ENCODE measurements around the gene ADCY1.

Gene ADCY1

DNA sequence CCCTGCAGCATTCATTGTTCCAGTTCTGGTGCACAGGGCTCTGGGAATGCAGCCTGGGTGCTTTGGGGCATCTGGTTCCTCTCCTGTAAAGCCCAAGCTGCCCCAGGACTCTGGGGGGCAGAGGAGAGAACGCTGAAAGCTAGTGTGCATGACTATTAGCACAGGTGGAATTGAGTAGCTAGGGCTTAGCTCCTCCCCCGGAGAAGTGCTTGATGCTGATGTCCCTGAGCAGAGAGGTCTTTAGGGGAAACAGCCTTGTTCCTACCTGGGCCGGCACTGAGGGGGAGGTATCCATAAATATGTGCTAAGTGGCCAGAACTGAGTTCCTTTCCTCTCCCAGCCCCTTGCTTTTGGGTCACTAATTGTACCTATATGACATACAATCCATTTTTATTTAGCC is 3.9 kb downstream of the ADCY1 start:
- no peak for DNase-seq

GRCh38 chr7:45578467-45578866 is 4.3 kb downstream of the ADCY1 start:
- no peak for DNase-seq

GRCh38 chr7:45579391-45579801 is 5.2 kb downstream of the ADCY1 start:
- DNase-seq, result no peak

DNA sequence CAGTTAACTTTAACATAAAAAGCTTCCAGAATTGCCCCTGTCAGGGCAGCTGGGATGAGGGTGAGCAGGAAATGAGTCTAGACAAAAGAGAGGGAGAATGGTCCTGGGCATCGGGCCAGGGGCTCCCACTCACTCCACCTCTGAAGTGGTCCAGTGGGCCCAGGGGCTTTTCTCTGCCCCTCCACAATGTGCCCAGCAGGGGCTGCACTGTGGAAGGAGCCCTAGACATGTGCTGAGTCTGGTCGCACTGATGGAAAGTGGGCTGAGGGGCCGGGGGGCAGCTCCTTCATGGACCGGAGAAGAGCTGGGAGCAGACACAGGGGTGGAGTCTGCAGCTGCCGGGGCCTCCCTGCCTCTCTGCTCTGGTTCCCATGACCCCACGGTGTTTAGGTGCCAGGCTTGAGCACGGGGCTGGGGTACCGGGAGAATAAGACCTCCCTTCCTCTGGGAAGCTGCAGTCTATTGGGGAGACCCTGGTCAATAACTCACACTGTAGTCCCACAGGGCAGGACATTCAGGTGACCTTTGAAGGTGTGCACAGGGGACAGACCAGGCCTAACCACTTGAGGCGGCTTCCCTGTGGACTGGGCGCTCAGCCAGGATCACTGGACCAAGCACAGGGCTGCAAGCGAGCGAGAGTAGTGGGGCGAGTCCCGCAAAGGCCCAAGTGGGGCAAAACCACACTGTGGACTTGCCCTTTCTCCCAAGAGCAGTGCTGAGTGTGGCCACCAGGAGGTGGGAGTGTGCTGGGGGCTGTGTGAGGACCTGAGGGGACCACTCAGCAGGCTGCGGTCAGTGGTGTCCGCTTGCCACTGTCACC is 6.1 kb downstream of the ADCY1 start:
- no peak for DNase-seq

- DNase-seq, result no peak
These were observed 7.2 kb downstream of the ADCY1 start for GRCh38 chr7:45581271-45581780.

DNA sequence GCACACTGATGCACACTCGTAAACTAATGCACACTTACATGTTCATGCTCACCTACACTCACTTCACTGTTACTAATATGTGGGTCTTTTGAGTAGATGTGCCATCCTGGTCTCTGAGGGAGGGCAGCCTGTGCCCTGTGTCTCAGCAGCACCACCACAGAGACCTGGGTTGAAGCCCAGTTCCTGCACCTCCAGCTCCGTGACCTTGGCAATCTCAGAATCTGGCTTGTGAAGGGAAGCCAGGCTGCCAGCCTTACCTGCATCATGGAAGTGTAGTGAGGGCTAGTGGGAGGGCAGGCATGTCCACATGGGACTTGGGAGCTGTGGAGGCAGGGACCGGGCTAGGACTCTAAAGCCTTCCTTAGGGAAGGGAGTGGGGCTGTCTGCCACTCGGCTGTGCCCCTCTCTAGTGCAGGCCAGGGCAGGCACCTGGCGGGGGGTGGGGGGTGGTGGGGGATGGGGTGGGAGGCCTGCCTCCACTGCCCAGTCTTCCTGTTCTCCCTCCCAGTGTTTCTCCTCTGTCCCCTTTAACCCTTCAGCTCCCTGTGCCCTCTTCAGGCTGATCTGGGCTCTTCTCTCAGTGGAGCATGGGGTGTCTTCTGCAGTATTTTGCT is 8.1 kb downstream of the ADCY1 start:
- DNase-seq, result no peak

DNA sequence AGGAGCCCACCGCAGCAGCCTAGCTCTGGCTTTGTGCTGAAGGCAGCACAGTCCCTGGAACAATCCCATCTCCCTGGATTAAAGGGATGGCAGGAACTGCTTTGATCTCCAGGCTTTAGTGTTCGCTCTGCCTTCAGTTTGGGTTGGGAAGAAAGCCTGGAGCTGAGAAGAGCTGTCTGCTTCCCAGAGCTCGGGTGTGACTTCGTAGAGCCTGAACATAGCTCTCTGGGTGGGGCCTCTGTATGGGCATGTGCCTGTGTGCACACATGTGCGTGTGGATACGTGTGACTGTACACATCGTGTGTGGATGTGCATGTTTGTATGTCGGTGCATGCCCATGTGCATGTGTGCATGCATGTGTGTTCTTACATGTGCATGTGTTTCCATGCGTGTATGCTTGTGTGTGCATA is 8.7 kb downstream of the ADCY1 start:
- DNase-seq, result no peak

- no peak for DNase-seq
These were observed 9.1 kb downstream of the ADCY1 start for GRCh38 chr7:45583296-45583695.

DNA sequence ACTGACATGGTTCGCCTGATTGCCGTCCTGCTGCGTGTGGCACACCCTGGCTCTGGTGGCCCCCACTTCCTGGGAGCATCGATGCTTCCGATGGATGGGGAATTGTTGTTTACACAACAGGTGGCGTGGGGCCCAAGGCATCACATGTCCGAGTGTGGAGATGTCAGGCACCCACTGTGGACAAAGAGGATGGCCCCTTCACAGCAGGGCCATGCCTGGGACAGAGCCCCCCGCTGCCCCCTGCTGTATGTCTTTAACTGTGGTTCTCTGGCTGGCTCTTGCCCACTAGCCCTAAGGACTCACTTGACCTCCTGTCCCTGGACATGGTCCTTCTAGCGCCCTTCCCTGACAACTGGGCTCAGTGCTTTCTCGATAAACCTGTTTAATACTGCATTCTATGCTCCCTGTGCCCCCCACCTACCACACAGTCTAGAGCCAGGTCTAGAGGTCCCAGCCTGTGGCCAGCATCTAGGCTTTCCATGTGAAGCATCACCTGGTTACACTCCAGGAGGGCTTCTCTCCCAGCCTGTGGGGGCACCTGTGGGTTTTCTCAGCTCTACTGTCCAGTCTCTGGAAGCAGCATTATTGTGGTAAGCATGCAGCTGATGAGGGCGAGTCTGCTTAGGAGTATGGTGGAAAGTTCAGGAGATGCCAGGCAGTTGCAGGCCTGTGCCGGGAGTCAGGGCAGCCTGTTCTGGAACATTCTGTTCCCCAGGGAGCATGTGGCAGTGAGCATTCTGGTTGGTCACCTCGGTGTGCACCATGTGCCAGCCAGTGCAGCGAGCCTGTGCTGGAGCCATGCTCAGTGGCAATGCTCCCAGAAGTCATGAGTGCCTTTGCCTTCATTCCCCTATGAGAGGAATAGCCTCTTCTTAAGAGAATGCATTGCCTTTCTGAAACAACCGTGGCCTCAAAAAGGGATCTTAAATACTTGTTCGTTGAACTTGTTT is 10.4 kb downstream of the ADCY1 start:
- no peak for DNase-seq

DNA sequence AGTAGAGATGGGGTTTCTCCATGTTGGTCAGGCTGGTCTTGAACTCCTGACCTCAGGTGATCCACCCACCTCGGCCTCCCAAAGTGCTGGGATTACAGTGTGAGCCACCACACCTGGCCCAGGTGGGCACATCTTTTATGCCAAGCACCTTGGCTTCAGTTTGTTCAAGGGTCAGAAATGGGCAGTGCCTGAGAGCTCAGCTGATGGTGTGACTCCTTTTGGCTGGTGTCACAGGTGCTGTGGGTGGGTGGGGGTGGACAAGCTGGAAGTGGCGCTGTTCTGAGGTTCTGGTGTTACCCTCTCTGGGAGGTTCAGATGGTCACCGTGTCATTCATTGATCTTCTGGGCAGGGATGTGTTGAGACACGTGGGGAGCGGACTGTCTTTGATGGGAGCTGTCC is 11.5 kb downstream of the ADCY1 start:
- DNase-seq, result no peak

- DNase-seq, result no peak
These were observed 12.7 kb downstream of the ADCY1 start for GRCh38 chr7:45586542-45587520.

- no peak for DNase-seq
These were observed 14.3 kb downstream of the ADCY1 start for GRCh38 chr7:45588466-45588865.

DNA sequence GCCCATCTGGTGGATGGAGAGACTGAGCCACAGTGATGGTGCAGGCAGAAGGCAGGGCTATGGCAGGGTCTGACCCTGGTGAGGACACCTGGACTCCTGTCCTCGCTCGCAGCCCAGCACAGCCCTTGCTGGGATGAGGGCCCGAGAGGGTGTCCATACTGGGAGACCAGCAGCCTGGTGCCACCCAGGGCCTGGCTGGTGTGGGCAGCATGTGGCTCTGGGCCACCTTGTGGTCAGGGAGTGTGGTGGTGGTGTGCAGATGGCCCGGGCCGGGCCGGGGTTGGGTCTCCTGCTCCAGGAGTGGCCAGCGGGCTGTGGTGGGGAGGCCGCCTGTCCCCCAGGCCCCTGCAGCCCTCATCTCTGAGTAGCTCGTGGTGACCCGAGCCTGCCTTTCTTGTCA is 14.9 kb downstream of the ADCY1 start:
- DNase-seq, result no peak

- no peak for DNase-seq
These were observed 15.9 kb downstream of the ADCY1 start for GRCh38 chr7:45589915-45590678.

DNA sequence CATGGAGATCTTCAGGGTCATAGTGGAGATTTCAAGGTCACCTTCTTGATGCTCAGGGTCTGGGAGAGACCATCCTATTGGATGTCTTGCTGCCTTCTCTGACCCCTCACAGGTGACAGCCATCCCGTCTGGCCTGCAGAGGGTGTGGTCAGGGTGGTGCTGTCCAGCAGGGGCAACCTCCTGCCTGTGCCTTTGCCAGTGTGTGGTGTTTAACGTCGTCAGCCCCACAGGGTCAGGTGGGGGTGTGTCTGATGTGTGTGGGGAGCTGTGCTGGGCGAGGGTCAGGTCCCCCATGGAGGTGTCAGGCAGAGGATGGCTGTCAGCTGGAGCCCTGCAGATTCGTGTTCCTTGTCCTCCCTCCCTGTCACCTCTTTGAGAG is 16.5 kb downstream of the ADCY1 start:
- no peak for DNase-seq

GRCh38 chr7:45591101-45591906 is 17.1 kb downstream of the ADCY1 start:
- no peak for DNase-seq

- no peak for DNase-seq
These were observed 18.2 kb downstream of the ADCY1 start for GRCh38 chr7:45592230-45592991.

DNA sequence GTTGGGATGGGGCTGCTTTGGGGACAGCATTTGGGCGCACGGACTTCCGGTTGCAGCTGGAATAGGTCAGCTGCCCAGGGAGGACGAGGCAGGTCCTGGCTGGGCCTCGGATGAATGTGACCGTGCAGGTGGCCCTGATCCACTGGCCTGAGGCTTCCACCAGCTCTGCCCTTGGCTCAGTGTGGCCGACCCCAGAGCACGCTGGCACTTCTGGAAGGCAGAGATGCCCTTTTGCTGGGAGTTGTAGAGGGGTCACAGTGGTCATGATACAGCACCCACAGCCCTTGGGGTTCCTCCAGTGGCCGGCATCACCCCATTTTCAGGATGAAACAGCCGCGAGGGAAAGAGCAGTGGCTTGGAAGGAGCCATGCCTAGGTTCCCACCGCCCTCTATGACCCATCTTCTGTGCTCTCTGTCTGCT is 19.0 kb downstream of the ADCY1 start:
- no peak for DNase-seq

DNA sequence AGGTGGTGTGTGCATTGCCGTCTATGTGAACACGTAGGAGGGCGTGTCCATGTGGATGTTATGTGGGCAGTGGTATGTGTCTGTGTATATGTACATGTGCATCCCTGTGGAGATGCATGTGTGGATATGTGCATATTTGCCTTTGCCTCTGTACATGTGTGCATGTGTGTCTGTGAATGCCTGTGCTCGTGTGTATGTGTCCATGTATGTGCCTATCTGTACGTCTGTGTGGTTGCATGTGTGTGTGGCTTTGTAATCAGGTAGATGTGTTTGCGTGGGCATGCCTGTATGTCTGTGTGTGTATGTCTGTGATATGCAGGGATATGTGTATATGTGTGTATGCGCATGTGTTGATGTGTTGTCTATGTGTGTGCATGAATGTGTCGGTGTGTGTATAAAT is 19.7 kb downstream of the ADCY1 start:
- DNase-seq, result no peak
